Activated CD4-positive, alpha-beta T cell treated with anti-CD3 and anti-CD28 coated beads, Interleukin-2, Interleukin-4, amounts not matched to agents 100 ng/mL and 50 ng/mL, durations not matched to agents 16 hours and 8 hours (primary cell): ENCODE measurements around the gene TAP1.

Experiments
- DNase-seq: peaks from one replicate; pipeline ENCODE4 v3.0.0-alpha.2; 2020; ENCODE audit warnings: low spot score

Gene TAP1

DNA sequence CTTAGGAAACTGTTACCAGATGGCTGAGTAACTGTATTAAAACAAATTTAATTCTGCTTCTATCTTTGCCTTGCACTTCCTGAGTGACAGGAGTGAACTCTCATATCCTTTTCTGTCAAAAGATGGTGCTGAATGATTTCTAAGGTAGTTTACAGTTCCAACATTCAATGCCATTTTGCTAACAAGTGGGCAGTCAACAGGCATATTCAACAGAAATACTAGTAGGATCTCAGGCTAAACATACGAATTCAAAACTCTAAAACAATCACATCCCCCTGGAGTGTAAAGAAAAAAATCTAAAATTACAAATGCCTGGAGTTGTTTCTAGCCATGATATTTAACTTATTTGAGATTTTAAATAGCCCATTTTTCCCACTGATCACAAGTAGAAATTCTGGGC lies 7.2 kb upstream of the TAP1 start:
- no peak for DNase-seq

DNA sequence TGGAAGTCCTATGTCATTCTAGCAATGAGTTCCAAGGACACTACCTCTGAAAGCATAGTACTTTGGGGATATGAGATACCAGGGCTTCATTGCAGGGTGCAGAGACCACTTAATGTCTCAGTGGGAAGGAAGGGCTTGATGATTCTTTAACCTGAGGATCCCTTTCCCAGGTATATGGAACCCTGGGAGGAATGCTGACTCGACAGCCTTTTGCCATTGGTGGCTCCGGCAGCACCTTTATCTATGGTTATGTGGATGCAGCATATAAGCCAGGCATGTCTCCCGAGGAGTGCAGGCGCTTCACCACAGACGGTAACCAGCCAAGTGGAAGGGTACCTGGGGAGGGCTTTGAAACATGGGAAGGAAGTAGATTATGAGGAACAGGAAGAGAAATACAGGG lies 4.7 kb upstream of the TAP1 start:
- DNase-seq: no peak

DNA sequence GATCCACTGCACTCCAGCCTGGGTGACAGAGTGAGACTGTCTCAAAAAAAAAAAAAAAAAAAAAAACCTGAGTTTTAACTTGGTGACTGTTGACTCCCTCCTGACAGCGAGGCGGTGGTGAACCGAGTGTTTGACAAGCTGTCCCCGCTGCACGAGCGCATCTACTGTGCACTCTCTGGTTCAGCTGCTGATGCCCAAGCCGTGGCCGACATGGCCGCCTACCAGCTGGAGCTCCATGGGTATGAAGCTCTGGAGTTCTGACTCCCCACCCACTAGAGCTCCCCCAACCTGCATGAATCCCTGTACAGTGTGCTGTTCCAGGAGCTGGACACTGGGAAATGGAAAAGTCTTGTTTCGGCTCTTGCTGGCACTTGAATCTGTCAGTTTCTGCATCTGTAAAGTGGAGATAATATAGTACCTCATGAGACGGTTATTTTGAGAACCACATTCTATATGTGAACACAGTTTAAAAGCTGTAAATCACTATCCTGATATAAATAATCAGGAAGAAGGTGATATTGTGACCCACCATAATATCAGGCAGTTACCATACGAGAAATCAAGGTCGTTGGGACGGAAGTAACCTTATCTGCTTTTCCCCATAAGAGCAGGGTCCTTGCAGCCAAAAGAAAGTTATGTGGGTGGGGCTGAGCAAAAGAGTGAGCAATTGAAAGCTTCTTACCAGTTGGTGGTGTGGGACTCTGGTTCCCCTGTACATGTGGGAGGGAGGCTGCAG lies 3.8 kb upstream of the TAP1 start:
- no peak for DNase-seq

DNA sequence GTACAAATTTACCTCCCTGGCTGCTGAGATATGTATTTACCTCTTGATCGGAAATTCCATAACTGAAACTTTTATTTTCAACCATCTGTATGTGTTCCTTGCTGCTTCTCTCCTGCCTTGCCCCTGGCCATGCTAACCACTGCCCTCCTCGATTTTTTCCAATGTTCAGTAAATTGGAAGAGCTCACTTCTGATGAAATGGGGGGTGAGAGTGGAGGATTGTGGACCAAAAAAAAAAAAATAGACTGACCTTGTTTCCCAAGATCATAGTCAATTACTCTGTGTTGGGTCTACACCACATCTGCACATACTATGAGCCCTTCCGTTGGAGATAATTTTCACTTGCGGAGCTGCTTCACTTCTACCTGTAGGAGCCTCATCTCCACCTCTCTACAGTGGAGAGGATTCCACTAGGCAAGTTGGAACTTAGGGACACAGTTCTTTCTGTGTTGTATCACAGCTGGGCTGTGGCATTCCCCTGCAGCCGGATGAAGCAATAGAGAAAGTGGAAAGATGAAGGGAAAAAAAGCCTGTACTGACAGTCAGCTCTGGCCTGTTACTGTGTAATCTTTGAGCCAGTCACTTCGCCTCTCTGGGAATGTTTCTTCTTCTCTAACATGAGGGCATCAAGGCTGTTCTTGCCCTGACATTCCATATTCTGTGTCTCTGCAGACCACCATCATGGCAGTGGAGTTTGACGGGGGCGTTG lies 2.1 kb upstream of the TAP1 start:
- no peak for DNase-seq

DNA sequence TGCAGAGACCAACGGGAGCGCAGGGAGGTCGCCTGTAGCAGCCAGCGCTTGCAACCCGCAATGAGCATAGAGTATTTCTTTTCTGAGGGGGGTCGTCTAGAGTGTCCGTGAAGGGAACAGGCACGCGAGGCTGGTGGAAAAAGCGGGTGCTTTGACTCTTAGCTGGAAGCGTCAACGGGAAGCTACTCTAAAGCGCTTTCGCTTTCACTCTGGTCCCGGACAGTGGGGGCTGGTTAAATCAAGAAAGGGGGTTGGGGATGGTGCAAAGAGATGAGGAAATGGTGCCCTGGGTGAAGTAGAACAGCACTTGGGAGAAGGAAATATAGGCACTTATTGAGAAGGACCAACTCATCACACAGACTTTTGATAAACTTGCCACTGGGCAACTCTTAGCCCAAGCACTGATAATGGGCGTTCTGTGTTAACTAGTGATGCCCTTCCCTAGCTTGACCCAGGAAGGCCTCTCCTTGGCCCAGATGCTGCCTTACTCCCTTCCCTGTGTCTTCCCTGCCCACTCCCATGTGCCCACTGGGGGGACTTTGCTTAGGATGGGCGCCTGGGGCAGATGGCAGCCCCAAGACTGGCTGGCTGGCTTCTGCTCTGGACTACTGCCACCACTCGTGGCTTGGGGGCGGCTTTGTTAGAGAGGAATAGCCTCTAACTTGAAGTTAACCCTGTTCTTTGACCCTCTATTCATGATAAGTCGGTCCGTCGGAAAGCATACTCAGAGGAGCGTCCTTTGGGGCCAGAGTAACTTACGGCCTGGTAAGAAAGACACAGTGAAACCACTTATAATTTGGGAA lies 1.1 kb upstream of the TAP1 start:
- DNase-seq: peak; percentile 59

DNA sequence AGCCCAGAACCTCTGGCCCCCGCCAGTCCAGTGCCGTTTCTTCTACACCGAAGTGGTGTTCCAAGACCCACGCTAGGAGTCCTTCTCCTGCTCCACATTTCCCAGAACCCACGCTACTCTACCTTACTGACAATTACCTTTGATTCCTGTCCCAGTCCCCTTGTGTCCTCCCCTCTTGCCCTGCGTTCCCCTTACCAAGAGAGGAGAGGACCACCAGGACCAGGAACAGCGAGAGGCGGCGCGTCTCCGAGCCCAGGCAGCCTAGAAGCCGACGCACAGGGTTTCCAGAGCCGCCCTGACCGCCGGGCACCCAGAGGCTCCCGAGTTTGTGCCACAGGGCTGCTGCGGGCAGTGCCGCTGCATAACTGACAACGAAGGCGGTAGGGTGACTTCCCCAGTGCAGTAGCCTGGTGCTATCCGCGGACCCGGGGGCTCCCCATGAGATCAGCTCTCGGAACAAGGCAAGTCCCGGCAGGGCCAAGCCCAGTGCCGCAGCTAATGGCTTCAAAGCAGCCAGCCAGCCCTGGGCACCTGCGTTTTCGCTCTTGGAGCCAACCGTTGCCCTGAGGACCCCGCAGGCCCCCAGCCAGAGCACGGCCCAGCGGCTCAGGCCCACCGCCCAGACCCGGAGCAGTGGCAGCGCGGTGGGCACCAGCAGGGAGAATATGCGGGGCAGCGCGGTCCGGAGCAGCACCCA lies 512 bp downstream of the TAP1 start:
- DNase-seq: no peak

DNA sequence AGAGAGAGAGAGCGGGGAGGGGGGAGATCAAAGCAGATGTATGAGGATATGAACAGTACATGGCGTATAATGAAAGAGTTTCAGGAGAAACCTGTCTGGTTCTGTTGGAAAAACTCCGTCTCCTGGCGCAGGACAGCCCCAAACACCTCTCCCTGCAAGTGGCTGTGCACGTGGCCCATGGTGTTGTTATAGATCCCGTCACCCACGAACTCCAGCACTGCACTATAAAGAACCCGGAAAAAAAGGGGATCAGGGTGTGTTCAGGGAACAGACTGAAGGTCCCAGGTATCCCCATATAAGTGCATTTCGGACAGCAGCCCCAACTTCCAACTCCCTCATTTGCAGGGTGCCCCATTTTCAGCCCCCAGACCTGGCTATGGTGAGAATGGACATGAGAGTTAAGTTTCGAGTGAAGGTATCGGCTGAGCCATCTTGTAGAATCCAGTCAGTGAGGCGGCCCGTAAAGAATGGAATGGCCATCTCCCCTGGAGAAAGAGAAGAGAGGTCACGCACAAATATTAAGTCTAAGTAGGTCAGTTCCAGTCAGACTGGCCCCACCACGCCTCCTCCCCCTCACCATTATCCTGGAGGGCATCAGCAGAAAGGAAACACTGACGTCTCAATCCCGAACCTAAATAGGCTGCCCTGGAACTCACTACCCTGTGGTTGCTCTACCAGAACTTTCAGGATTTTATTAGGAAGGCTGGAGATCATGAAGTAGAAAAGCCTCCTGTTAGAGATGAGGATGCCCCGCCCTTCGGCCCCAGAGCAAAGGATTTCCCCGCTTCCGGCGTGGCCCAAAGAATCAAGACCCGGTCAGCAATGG lies 1.3 kb downstream of the TAP1 start:
- DNase-seq: peak; percentile 45

DNA sequence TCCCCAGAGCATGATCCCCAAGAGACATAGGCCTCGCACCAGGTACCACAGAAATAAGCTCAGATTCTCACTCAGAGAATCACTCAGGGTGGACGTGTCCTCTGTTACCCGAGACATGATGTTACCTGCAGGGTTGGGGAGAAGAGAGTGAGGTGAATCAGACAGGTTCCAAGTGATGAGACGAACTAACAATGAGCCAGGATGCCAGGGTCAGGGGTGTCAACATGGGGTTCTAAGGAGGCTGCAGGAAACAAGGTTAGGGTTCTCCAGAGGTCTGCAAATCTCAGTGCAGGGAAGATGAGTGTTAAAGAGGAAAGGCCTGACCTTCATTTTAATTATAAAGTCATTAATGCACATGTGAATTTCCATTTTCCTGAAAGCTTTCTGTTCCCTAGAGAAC lies 2.5 kb downstream of the TAP1 start:
- DNase-seq: no peak

DNA sequence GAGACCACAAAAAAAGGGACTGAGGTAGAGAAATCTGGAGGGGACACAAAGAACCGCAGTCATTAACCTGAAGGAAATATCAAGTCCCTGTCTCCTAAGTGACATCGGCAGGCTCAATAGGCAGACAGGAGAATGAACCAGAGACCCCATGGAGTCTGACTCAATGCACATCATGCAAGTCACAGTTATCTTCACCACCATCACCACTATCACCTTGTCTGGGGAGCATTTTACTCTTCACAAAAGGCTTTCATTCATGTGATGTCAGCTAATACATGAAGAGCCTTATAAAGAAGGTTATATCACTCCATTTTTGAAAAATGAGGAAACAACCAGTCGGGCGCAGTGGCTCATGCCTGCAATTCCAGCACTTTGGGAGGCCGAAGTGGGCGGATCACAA lies 4.4 kb downstream of the TAP1 start:
- DNase-seq: no peak

DNA sequence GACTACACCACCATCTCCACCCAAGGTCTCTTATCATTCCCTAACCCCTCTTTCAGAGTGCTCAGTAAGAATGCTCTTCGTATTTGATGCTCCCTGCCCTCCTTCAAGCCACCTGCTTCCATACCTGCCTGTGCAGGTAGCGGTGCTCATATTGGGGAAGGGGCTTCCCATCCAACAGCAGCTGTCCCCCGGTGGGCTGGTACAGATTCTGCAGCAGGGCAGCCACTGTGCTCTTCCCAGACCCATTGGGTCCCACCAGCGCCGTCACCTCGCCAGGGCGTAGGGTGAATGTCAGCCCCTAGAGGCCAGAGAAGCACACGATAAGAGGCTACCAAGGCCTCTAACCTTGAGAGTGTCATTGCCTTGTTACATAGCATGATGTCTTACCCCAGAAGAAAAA lies 5.7 kb downstream of the TAP1 start:
- no peak for DNase-seq

DNA sequence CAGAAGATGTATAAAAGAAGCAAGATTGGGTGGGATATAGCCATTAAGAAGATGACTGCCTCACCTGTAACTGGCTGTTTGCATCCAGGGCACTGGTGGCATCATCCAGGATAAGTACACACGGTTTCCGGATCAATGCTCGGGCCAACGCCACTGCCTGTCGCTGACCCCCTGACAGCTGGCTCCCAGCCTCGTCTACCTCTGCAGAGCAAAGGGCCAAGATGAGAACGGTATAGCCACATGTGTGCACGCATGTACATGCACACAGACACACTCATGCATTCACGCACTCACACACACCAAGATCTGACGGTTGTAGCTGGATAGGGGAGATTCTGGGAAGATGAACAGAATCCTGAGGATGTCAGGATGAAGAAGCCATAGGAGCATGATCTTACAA lies 6.5 kb downstream of the TAP1 start:
- DNase-seq: no peak

DNA sequence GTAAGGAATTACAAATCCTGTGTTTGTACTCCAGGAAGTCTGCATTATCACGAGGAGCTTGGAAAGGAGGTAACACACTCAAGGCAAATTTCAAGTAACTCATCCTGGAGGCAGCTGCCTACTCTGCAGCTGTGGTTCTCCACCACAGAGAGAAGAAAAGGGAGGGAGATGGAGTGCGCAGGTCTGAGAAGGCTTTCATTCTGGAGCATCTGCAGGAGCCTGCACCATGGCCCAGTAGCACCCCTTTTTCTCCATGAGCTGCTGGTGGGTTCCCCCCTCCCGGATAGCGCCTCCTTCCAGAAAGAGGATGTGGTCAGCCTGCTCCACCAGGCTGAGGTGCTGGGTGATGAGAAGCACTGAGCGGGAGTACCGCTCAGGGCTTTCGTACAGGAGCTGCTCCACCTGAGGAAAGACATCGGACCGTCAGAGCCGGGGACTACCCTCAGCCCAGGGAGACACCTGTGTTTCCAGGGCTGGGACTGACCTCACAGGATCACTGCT lies 8.1 kb downstream of the TAP1 start:
- peak; percentile 69 for DNase-seq

DNA sequence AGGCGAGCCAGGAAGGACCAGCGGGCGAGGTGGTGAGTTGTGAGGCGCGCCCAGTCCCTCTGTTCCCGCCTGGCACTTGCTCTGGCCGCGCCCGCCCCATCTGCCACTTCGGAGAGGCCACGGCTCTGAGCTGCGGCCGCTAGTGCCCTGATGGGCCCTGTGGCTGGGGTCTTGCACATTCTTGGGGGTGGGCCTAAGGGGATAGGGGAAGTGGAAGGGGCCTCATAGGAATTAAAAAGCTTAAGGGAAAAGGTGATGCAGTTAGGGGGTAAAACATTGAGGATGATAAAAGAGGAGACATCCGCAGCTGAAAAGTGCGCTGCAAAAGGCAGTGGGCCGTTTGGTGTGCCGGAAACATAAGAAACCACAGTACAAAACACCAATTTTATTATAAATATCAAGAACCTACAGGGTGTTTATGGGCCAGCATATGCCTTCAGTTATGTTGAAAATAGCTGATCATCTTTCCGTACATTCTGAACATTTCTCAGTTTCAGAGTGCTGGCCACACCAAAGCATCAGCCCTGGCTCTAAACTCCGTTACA lies 8.6 kb downstream of the TAP1 start:
- DNase-seq: no peak

DNA sequence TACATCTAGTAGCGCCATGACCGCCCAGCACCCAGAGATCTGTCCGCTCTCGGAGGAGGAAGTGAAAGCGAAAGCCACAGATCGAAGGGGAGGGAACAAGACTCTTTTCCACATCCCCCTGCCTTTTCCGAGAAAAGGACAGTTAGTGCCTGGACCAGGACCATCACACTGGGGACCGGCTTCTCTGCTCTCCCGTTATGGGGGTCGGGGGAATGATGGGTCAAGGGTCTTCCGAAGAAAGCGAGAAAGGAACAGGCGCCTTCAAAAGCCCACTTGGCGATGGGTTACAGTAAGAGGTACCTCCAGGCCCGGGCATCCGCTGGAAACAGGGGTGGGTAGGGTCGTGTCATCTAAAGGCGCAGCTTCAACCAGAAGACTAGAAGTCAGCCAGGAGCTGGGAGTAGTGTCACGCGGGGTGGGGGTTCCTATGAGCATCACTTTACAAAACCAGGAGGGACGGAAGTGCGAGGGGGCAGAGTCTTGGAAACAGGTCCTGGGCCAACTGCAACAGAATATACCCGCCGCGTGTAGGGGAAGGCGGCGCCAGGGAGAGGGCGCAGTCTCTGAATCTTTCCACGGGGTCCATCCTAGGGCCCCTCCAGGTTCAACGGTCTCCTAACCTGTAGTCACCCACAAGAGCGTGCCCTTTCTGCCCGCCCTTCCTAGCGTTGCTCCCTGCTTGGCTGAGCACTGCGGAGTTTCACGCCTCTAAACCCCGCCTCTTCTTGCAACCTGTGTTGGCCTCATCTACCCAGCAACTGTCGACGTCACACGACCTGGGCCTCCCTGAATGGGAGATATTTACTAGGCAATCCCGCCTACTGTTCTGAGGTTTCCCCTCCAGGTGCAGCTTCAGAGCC lies 9.3 kb downstream of the TAP1 start, which contains the start of gene PSMB8:
Gene PSMB8 (minus strand): TSS at position 69 of the 860 bp plus-strand sequence. CDS start 51 bp downstream, at position 18.
- DNase-seq: peak; percentile 98

DNA sequence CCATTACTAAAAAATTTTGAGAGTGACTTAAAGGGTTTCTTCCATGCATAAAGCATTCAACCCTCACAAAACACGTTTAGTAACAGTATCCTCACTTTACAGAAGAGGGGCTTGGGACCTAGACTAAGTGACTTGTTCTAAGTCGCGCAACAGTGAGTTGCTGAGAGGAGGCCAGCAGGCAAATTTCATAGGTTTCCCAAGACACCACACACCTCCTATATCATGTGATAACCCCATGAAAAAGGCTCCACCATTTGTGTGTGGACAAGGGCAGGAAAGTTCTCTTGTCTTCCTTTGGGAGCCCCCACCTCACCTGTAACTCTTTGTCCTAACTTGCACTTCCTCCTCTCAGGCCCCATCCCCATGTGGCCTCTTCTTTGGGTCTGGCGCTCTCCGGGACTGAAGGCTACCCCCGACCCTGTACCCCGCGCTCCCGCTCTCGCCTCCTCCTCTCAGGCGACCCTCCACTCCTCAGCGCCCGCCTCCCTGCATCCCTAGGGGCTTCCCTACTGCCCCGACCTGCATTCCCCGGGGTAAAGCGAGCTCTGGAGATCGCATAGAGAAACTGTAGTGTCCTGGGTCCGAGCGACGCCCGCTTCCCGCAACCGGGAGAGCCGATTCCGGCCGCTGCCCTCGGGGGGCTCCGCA lies 10.0 kb downstream of the TAP1 start:
- DNase-seq: no peak

DNA sequence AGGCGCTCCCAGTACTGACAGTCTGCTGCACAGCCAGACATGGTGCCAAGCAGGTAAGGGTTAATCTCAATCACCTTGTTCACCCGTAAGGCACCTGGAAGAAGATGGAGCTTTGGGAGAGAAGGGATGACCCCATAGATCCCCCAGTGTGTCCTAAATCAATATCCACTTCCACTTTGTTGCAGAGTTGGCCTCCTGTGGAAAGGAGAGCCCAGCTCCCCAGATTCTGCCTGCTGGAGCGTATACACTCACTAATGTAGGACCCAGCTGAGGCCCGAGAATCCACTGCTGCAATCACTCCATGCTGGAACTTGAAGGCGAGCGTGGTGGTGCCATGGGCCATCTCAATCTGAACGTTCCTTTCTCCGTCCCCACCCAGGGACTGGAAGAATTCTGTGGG lies 10.8 kb downstream of the TAP1 start:
- no peak for DNase-seq

DNA sequence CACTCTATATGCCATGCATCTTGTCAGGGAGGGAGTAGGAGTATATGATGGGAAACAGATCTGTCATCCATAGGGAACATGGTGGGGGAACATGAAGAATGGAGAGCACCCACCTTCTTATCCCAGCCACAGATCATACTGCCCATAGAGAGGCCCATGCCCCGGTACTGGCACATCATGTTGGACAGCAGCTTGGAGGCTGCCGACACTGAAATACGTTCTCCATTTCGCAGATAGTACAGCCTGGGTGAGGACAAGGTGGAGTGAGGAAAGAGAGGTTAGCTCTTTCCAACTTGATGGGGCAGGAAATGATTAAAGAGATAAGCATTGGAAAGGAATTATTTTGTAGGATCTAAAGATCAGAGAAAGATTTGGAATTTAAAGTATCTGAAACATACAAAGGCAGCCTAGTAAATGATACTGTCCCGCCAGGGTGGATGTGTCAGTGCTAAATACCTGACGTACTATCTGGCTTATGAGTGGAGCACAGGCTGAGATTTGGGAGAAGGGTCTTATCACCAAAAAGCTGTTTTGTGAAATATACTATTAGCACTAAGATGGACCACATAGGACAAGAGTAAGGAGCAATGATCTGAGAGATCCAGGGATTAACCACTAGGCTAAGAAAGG lies 11.4 kb downstream of the TAP1 start:
- no peak for DNase-seq

DNA sequence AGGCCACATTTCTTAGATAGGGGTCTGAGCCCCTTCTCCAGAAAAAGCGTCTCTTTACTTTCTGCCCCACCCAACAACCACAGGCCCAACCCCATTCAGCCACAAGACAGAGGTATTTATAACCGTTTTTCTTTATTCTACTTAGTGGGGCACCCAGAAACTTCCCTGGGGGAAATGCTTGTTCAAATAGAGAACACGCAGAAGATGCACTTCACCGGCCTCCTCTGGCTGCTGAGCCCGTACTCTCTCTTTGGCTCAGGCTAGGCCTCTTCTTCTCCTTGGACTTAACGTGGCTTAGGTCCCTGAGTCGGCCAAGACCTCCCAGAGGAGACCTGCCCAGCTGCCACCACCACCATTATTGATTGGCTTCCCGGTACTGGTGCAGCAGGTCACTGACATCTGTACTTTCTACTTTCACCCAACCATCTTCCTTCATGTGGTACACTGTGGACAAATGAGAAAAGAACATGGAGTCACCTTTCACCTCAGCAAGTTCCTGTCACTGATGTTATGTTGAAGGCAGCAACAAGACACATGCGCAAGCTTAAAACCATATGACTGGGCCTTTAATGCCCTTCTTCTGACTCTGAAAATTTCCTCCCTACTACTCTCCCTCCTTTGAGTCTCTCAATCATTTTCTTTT lies 12.8 kb downstream of the TAP1 start:
- DNase-seq: peak; percentile 86
